ENCODE measurements around the gene WNT7A.

GRCh38 chr3:13884851-13885703 lies 5.2 kb upstream of the WNT7A start:
- no peak for TF ChIP-seq POLR2AphosphoS5 (IDR thresholded peaks at IDR 0.05; ENCODE audit: low read depth, low read length)
- TF ChIP-seq TAF1 (IDR thresholded peaks at IDR 0.05; ENCODE audit: borderline replicate concordance, insufficient read depth, low read length), result no peak
- no peak for TF ChIP-seq SIN3A (IDR thresholded peaks at IDR 0.05; ENCODE audit: borderline replicate concordance, insufficient read depth, low read length)
- TF ChIP-seq REST (IDR thresholded peaks at IDR 0.05; ENCODE audit: insufficient read depth in 1 of 2, low read depth in 2 of 2, low read length in 2 of 2), result no peak
- no peak for TF ChIP-seq FOXP2 (optimal IDR thresholded peaks at IDR 0.05; ENCODE audit: borderline replicate concordance, extremely low read depth, extremely low read length, insufficient read depth)

All from PFSK-1 (cell line).